Measurements from ENCODE around the gene STAT4.

STAT4 gene, protein sequence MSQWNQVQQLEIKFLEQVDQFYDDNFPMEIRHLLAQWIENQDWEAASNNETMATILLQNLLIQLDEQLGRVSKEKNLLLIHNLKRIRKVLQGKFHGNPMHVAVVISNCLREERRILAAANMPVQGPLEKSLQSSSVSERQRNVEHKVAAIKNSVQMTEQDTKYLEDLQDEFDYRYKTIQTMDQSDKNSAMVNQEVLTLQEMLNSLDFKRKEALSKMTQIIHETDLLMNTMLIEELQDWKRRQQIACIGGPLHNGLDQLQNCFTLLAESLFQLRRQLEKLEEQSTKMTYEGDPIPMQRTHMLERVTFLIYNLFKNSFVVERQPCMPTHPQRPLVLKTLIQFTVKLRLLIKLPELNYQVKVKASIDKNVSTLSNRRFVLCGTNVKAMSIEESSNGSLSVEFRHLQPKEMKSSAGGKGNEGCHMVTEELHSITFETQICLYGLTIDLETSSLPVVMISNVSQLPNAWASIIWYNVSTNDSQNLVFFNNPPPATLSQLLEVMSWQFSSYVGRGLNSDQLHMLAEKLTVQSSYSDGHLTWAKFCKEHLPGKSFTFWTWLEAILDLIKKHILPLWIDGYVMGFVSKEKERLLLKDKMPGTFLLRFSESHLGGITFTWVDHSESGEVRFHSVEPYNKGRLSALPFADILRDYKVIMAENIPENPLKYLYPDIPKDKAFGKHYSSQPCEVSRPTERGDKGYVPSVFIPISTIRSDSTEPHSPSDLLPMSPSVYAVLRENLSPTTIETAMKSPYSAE

DNA sequence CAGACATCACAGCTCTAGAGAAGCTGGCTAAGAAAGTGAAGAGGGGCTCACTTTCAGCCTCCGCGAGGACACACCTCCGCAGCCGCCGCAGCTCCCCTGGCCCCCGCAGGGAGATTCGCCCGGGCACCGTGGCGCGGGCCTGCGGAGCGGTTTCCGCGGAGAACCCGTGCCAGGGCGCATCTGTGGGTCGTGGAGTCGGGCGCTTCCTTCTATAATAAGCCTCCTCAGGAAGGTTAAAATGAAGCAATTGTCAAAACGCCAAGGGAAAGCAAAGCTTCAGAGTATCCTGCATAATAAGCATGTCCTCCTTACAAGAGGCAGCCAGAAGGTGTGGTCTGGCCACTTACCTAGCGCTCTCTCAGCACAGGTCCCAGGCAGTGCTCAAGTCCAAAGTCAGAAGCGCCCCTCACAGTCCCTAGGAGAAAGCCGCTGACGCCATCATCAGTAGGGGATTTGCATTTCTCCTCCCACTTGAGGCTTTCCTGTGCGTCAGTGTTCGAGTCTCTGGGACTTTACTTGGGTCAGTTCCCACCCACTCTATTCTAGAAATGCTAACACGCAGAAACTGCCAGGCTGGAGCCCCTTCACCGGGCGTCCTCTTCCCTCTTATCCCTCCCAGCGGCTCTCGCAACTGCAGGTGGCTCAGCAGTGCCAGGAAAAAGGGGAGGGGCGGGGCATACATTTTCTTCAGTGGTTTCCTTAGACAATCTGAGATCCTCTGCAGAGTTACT lies at the start of gene STAT4:
Gene STAT4 (minus strand): TSS at position 395 of the 731 bp plus-strand sequence. CDS start 2,791 bp downstream, outside the sequence.
- DNase-seq (ENCODE audit: insufficient read length, low spot score): peak; percentile 16
- FAIRE-seq: peak; percentile 94

DNA sequence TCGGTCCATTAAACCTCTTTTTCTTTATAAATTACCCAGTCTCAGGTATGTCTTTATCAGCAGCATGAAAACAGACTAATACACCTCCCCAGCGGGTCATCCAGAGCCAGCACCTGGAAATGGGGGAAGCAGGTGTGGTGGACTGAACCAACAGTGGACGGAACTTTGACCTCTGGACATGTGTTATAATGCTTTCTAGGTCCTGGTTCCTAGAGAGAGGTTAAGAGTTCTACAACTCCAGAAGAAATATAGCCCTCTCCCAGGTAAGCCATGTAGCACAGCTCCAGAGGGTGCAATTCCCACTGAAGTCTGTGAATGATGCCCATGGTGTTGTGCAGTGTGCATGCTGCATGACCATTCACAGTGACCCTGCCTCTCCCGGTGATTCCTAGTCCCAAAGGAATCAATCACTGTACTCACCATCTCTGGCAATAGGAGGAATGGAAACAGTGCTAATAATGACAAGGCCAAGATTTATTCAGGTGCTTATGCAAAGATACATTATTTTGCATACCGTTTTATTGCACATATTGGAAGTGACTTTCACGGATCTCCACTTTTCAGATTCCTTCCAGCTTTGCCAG lies 49.2 kb upstream of the STAT4 start:
- DNase-seq (ENCODE audit: insufficient read length, low spot score) (no peak), FAIRE-seq (no peak)

DNA sequence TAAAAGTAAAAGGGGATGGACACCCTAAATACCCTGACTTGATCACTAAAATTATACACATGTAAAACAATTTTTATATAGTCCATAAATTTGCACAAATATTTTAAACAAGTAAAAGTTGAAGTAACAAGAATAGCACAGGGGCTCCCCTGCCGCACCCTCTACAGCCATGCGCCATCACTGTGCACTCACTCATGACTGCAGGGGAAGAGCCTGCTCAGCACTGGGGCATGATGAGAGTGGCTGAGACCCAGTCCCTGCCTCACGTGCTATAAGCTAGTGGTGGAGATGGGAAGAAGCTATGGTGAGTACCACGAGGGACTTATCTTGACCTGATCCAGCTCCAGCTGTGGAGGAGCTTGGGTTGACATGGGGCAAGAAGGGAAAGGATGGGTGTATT lies 47.5 kb upstream of the STAT4 start:
- FAIRE-seq (no peak), DNase-seq (ENCODE audit: insufficient read length, low spot score) (no peak)

DNA sequence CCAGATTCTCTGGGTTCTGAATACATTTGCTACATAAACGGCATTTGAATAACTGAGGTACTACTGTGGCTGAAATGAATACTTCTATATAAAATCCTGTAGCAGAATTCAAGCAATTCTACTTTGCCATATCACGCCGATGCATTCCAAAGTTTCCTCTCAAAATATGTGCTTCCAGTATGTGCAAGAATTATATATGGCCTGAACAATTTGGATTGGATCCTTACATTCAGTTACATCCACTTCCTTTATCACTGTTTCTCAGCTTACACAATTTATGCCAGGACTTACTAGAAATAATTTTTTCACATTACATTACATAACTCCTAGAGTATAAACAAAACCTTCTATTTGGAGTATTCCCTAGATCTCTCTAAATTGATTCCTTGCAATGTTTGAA lies 46.3 kb upstream of the STAT4 start:
- FAIRE-seq (no peak), DNase-seq (ENCODE audit: insufficient read length, low spot score) (no peak)

DNA sequence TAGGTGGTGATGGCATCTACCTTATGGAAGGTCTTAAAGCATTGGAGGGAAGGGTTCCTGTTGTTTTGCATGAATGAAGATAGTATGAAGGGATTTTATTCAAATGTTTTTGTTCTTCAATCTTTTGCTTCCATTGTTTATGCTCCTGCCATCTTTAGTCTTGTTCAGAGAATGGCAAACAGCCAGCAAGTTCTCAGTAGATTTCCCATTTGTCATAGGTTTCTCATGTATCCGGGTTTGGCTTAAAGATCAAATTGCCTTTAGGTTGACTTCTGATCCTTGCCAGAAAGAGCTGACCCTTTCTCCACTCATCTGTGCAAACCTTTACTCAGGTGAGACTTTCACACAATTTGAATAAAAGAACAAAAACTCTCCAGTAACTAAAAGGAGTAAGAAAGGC lies 44.2 kb upstream of the STAT4 start:
- no peak for DNase-seq (ENCODE audit: insufficient read length, low spot score)
- peak; percentile 72 for FAIRE-seq

DNA sequence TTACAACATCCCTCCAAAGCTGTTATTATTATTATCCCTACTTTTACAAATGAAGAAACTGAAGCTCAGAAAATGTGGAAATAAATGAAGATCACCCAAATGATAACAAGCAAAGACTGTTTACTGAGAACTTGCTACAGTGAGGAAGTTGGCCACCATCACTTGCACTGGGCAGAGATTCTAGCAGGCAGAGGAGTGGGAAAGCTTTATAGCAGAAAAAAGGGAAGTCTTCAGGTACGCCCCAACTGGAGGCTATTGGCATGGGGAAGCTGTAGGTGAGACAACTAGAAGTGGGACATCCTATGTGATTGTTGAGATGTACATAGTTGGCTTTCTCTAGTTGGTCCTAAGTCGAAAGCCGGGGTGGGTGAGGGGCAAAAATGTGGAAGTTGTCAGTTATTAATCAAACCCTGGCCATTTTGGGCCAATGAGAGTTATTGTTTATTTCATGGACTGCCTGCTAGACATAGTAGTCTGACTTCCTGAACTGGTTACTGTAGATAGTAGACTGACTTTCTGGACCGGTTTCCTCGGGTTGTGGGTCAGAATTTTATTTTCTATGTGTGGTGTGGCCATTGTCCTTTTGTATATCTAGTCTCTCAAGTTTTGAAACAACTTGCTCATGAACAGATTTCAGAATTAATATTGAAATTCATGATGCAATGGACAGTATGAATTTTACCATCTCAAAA lies 40.2 kb upstream of the STAT4 start:
- DNase-seq (ENCODE audit: insufficient read length, low spot score) (no peak), FAIRE-seq (no peak)

DNA sequence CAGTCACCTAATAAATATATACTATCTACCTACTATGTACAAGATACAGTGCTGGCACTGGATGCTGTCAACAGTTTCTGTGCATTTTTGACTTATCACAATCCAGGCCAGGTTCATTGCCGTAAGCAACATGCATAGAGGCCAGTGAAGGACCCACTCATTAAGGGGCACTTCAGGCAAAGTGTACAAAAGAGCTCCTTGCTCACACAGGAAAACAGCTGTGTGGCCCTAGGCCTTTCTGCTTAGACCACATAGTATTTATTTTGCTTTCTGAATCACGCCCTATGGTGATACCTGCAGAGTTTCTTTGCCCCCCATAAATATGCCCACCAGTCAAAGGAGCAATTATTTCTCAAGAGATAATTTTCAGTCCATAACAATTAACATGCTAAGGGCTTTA lies 39.6 kb upstream of the STAT4 start:
- DNase-seq (ENCODE audit: insufficient read length, low spot score) (no peak), FAIRE-seq (no peak)

DNA sequence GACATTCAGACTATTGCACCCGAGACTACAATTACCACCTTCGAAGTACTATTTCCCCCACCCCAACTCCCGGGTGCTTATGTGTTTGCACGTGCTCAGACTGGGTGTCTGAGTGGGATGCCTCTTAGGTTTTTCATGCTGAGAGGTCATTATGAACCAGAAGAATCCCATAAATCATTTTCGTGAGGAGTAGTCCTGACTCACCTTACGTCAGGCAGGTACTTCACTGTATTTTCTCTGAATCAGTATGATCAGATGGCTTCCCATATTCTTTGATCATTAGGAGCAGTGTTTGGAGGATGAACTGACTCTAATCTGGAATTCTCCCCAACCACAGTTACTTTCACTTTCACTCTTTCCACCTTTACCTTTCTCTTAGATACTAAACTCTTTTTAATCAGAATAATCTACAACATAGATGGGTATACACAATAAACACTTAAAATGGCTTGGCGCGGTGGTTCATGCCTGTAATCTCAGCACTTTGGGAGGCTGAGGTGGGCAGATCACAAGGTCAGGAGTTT lies 38.4 kb upstream of the STAT4 start:
- DNase-seq (ENCODE audit: insufficient read length, low spot score) (no peak), FAIRE-seq (no peak)

DNA sequence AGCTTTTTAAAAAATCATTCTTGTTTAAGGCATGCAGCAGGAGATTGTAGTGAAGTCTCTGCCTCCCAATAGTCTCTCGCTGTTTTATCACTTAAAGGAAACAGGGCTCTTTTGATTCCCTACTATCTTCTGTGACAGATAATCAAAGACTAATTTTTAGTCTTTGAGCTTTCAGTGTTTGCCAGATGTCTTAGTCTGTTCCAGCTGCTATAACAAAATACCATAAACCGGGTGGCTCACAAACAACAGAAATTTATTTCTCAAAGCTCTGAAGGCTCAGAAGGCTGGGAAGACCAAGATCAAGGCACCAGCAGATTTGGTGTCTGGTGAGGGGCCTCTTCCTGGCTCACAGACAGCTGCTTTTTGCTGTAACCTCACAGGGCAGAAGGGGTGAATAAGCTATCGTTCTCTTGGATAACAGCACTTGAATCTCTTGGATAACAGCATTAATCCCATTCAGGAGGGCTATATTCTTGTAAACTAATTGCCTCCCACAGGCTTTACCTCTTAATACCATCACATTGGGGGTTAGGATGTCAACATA lies 37.8 kb upstream of the STAT4 start:
- FAIRE-seq (no peak), DNase-seq (ENCODE audit: insufficient read length, low spot score) (no peak)

DNA sequence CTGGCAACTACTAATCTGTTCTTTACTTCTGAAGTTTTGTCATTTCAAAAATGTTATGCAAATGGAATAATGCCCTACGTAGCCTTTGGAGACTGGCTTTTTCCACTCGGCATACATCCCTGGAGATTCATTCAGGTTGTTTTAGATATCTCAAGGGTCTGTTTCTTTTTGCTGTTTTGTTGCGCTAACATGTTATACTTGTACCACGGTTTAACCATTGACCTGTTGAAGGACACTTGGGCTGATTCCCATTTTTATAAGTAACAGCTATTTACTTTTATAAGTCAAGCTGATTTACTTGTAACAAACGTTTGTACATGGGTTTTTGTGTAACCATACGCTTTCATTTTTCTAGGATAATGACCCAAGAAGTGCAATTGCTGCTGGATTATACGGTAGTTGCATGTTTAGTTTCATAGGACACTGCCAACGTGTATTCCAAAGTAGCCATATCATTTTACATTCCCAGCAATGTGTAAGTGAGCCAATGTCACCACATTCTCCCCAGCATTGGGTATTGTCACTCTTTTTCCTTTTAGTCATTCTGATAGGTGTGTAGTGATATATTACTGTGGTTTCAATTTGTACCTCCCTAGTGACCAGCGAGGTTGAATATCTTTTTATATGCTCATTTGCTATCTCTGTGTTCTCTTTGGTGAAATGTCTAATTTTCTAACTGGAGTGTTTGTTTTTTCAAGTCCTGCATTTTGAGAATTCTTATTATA lies 36.5 kb upstream of the STAT4 start:
- no peak for FAIRE-seq
- no peak for DNase-seq (ENCODE audit: insufficient read length, low spot score)

DNA sequence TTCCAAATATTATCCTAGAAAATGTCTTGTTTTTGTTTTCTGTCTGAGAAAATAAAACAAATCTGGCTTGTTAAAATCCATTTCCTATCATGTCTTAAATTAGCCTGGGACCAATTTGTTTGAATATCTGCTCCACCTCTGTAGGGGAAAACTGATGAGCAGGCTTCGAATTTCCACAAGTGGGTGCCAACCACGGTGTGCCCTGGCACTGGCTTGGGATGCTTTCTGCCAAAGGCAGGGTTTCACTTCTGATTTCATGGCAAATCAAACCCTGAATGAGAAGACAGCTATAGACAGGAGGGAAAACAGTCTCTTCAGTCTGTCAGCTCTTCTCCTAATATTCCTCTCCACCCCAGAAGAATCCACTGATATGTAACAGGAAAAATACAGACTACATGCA lies 33.7 kb upstream of the STAT4 start:
- DNase-seq (ENCODE audit: insufficient read length, low spot score): no peak
- FAIRE-seq: no peak

DNA sequence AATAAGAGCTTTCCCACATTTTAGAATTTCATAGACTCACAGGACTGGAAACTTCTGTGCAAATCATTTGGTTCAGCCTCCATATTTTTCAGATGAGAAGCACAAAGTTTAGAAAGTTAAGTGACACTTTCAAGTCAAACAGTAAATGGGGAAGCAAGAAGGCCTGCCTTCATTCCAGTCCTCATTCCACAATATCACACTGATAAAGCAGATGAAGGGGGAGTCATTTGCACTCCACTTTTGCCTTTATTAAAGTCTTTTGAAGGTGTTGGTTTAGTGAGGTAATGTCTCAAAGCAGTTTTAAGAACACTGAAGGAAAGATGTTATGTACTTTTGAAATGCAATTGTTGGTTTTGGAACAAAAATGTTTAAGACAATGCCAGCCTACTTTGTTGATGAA lies 32.7 kb upstream of the STAT4 start:
- FAIRE-seq: no peak
- DNase-seq (ENCODE audit: insufficient read length, low spot score): no peak

DNA sequence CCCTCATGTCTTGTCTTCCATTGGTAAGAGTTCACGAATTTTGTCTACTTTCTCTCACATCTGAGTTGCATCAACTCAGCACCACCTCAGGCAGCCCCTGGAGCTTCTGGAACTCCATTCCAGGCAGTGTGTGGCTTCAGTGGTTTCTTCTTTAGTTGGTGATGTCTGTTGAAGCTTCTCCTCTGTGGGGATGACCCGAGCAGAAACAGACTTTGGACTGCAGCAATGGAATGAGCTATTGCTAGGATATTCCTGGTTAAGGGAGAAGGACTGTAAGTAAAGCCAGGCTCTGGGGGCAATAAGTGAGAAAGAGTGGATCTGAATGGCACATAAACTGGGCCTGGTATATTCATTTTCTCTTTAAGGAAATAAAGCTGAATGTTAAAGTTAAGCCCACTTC lies 32.3 kb upstream of the STAT4 start:
- DNase-seq (ENCODE audit: insufficient read length, low spot score) (no peak), FAIRE-seq (no peak)

DNA sequence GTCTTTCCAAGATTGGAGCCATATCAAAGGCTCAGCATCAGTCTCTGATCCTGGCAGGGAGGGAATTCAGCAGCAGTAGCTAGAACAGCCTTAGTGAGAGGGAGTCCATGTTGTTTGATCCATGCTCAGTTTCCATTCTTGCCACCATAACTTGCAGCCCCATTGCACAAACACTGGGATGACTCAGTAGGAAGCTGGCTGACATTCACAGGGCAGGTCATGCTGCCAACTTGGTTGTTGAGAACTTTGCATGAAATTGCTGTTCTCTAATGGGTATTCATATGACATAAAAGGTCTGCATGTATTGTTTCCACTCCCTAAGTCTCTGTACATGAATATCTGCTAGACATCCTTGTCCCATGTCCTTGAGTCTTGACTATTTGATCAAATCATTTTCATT lies 29.9 kb upstream of the STAT4 start:
- no peak for DNase-seq (ENCODE audit: insufficient read length, low spot score)
- FAIRE-seq: no peak

DNA sequence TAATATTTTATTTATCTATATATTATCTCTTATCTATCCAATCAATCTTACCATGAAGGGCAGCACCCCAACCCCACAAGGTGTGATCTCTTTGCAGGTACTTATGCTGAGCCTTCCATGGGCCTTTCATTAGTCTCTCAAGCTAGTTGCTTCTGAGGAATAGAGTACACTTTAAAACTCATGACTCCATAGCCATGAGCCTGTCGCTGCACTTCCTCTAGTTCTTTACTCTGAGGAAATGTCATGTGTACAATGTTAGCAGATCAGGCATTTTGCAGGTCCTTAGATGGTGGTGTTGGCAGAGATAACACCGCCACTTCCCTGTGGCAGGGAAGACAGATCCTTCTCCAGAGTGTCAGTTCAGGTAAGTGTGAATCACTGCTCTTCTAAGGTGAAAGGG lies 29.5 kb upstream of the STAT4 start:
- FAIRE-seq (no peak), DNase-seq (ENCODE audit: insufficient read length, low spot score) (no peak)

DNA sequence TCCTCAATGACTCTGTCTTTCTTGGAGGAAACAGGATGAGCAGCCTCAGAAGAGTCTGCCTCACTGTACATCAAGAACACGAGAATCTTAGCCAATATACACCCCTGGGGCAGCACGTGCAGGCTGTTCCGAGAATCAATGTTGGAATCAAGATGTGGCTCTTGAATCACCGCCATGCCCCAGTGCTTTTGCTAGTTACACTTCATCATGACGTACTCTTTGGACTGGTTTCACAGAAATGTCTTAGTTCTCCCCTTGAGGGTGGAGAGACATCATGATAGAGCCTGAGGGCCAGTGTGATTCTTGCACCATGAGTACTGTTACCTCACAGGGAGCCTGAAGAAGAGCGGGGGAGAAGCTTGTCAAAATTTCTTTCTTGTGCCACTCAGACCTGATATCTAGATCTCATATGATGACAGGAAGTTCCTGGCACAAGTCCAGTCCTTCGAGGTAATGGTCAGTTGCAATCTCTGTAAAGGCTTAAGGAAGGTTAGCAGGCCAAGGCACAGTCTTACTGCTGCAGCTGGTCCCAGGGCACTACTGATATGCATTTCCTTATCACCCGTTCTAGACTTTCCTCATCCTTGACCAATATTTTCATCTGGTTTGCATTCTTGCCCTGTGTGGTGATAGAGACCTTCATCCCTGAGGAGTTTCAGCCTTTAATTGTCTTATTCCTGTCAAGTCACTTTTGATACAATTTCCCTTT lies 28.2 kb upstream of the STAT4 start:
- no peak for FAIRE-seq

DNA sequence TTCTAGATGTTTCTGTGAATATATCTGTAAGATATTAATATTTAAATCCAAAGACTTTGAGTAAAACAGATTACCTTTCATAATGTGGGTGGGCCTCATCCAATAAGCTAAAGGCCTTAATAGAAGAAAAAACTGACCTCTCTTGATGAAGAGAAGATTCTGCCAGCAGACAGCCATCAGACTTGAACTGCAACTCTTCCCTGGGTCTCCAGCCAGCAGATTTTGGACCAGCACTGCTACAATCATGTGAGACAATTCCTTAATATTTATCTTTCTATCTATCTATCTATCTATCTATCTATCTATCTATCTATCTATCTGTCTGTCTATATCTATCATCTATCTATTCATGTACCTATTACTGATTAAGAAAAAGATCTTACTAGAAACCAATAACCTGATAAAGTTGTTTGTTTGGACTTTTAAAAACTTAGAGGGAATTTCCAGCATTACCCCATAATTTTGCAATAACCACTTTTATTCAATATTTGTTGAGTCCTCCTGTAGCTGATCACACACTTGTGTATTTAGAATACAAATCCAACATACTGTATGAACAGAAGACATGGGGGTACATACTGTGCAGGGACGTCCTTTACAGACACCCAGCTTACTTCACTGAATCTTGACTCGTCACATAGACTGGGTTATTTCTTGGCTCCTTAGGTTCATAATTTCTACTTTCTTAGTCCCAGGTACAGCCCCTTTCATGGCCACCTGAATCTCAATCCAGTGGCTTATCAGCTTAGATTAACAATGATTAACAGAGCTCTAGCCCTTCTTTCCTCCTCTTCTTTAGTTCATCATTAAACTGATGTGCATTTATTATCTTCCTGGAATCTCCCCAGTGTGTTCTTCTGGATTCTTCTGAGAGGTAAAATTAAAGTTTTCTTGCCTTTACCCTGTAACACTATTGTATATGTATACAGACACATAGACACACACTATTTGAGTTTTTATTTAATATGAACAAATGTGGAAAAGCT lies 27.2 kb upstream of the STAT4 start:
- DNase-seq (ENCODE audit: insufficient read length, low spot score): no peak
- no peak for FAIRE-seq

More for the DNA sequence above, 28.2 kb upstream of the STAT4 start:
- DNase-seq (ENCODE audit: insufficient read length, low spot score): no peak

Measured in GM19239 (cell line).